Measurements from ENCODE around the gene SPECC1L.

GRCh38 chr22:24289114-24289513 is 18.5 kb downstream of the SPECC1L start:
- TF ChIP-seq, protein P1, sequence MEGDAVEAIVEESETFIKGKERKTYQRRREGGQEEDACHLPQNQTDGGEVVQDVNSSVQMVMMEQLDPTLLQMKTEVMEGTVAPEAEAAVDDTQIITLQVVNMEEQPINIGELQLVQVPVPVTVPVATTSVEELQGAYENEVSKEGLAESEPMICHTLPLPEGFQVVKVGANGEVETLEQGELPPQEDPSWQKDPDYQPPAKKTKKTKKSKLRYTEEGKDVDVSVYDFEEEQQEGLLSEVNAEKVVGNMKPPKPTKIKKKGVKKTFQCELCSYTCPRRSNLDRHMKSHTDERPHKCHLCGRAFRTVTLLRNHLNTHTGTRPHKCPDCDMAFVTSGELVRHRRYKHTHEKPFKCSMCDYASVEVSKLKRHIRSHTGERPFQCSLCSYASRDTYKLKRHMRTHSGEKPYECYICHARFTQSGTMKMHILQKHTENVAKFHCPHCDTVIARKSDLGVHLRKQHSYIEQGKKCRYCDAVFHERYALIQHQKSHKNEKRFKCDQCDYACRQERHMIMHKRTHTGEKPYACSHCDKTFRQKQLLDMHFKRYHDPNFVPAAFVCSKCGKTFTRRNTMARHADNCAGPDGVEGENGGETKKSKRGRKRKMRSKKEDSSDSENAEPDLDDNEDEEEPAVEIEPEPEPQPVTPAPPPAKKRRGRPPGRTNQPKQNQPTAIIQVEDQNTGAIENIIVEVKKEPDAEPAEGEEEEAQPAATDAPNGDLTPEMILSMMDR (IDR thresholded peaks at IDR 0.05; ENCODE audit: borderline replicate concordance, extremely low read depth, low read length, poor library complexity, severe bottlenecking): no peak
- no peak for TF ChIP-seq EZH2 (IDR thresholded peaks at IDR 0.05; ENCODE audit: borderline replicate concordance, low read depth, low read length, severe bottlenecking)
